GM19043 (cell line): ENCODE data around the gene RABL2B.
A peak's percentile ranks its signal among the peaks of the same experiment; 100 is the strongest.
"Not testable (repeated sequence)": the region's sequence is repeated elsewhere in the genome, so short reads cannot be mapped to it uniquely, and the experiment has no call there.

Experiments used
- ATAC-seq: cut with Tn5 transposase; IDR thresholded peaks from one replicate; pipeline ENCODE4 v1.9.1; 2021; ENCODE audit warnings: low read depth; ENCODE audit not compliant: unreplicated experiment

The RABL2B gene

GRCh38 chr22:50783033-50783879, at the start of gene RABL2B:
Gene RABL2B, minus strand, starts transcription at chr22:50783636. Its CDS starts 1,342 bp downstream, at chr22:50782294.
- ATAC-seq, result peak; percentile 96

GRCh38 chr22:50786936-50787335, 3.5 kb upstream of the RABL2B start:
- not testable (repeated sequence) for ATAC-seq

- ATAC-seq, result not testable (repeated sequence)
These were observed 1.9 kb upstream of the RABL2B start for GRCh38 chr22:50785289-50785688.

GRCh38 chr22:50783880-50784276, 442 bp upstream of the RABL2B start:
- ATAC-seq, result peak; percentile 14

- not testable (repeated sequence) for ATAC-seq
These were observed 1.2 kb downstream of the RABL2B start for GRCh38 chr22:50782253-50782652.

GRCh38 chr22:50780244-50780643, 3.2 kb downstream of the RABL2B start:
- ATAC-seq, result not testable (repeated sequence)

- not testable (repeated sequence) for ATAC-seq
These were observed 5.8 kb downstream of the RABL2B start for GRCh38 chr22:50777631-50778030.

GRCh38 chr22:50775132-50775531, 8.3 kb downstream of the RABL2B start:
- not testable (repeated sequence) for ATAC-seq

- not testable (repeated sequence) for ATAC-seq
These were observed 19.1 kb downstream of the RABL2B start for GRCh38 chr22:50764288-50764687.

- ATAC-seq, result not testable (repeated sequence)
These were observed 21.6 kb downstream of the RABL2B start for GRCh38 chr22:50761829-50762228.

- ATAC-seq, result not testable (repeated sequence)
These were observed 23.7 kb downstream of the RABL2B start for GRCh38 chr22:50759597-50760341.

- not testable (repeated sequence) for ATAC-seq
These were observed 26.4 kb downstream of the RABL2B start for GRCh38 chr22:50756949-50757491.

GRCh38 chr22:50756406-50756805, 27.0 kb downstream of the RABL2B start:
- ATAC-seq, result not testable (repeated sequence)

GRCh38 chr22:50755251-50755650, 28.2 kb downstream of the RABL2B start:
- ATAC-seq, result not testable (repeated sequence)

- ATAC-seq, result not testable (repeated sequence)
These were observed 33.9 kb downstream of the RABL2B start for GRCh38 chr22:50749302-50750074.

- ATAC-seq, result not testable (repeated sequence)
These were observed 34.8 kb downstream of the RABL2B start for GRCh38 chr22:50748630-50749029.

GRCh38 chr22:50747521-50747920, 35.9 kb downstream of the RABL2B start:
- ATAC-seq, result not testable (repeated sequence)

GRCh38 chr22:50744424-50744823, 39.0 kb downstream of the RABL2B start:
- not testable (repeated sequence) for ATAC-seq

- ATAC-seq, result not testable (repeated sequence)
These were observed 42.7 kb downstream of the RABL2B start for GRCh38 chr22:50740714-50741113.

GRCh38 chr22:50739894-50740293, 43.5 kb downstream of the RABL2B start:
- ATAC-seq, result no peak
